ENCODE measurements around the gene FANCM.
"Not testable (repeated sequence)": the region's sequence is repeated elsewhere in the genome, so short reads cannot be mapped to it uniquely, and the experiment has no call there.

FANCM gene

DNA sequence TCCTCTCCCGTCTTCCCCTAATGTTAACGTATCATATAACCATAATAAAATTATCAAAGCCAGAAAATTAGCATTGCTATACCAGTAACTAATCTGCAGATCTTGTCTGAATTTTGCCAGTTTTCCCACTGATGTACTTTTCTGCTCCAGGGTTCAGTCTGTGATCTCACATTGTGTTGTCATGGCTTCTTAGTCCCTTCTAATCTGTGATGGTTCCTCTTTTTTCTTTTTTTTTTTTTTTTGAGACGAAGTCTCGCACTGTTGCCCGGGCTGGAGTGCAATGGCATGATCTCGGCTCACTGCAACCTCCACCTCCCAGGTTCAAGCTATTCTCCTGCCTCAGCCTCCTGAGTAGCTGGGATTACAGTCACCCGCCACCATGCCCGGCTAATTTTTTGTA is 6.4 kb downstream of the FANCM start:
- DNase-seq (ENCODE audit: low read depth in 3 of 3, low spot score in 1 of 3): not testable (repeated sequence)

DNA sequence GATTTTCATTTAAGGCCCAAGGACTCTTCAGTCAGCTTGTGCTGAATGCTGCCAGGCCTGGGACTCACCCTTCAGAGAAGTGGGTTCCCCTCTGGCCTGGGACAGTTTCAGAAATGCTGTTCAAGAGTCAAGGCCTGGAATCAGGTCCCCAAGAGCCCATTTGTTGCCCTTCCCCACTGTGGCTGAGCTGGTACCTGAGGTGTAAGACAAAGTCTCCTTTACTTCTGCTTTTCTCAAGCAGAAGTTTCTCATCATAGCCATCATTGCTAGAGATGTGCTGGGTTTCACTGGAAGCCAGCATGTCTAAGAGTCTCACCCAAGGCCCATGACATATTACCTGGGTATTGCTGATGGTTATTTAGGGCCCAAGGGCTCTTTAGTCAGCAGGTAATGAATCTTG is 8.9 kb downstream of the FANCM start:
- no peak for DNase-seq (ENCODE audit: low read depth in 3 of 3, low spot score in 1 of 3)

DNA sequence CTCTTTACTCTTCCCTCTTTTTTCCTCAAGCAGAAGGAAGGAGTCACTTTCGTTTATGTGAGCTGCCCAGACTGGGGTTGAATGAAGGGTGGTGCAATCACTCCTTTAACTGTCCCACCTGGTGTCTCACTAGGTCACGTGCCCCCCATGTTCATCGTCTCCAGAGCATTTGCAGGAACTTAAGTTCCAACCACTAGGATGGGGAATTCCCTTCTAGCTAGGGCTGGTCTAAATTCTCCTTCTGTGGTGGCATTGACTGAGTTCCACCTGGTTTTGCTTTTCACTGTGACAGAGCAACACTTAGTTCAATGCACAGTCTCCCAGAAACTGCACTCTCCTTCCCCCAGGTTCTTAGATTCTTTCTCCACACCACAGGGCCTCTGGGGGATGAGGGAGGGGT is 9.5 kb downstream of the FANCM start:
- no peak for DNase-seq (ENCODE audit: low read depth in 3 of 3, low spot score in 1 of 3)

DNA sequence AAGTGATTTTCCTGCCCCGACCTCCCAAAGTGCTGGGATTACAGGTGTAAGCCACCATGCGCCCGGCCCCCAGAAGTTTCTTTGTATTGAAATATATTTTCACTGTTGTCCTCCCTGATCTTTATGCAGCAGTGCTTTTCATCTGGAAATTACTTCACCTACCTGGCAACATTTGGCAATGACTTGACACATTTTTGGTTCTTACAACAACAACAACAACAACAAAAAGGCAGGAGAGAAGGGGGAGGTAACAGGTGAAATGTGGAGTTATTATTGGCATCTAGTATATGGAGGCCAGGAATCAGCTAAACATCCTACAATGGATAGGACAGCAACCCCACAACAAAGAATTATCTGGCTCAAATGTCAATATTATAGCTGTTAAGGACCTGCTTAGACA is 13.9 kb downstream of the FANCM start:
- DNase-seq (ENCODE audit: low read depth in 3 of 3, low spot score in 1 of 3): no peak

DNA sequence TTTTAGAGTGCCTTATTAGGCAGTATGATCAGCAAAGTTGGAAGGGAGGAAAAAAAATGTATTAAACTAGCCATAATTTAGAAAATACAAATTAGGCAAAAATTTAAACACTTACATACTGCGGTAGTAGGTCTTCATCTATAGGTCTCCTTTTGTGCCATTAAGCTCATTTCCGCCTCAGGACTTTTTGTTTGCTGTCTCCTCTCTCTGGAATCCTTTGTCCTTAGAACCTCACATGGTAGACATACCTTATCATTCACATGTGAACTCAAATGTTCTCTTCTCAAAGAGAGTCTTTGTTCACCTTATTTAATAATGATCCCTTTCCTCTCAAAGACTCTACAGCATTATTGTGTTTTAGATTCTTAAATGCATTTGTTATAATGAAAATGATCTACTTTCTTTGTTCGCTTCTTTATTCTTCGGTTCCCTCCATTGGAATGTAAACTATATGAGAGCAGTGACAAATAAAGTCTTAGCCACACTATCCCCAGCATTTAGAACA is 14.7 kb downstream of the FANCM start:
- DNase-seq (ENCODE audit: low read depth in 3 of 3, low spot score in 1 of 3): no peak

DNA sequence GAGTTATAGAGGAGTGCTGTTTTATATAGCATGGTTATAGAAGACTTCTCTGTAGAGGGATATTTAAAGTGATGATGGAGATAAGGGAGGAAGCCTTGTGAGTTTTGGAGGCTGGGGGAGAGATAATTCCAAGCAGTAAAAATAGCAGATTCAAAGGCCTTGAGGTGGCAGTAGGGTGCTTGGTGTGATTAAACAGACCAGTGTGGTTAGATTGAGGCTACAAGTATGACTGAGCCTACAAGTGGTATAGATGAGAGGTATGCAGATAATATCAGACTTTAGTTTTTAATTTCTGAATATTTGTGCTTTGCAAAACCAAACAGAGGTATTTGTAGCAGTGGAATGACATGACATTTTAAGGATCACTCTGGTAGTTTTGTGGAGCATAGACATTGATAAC is 20.3 kb downstream of the FANCM start:
- no peak for DNase-seq (ENCODE audit: low read depth in 3 of 3, low spot score in 1 of 3)

DNA sequence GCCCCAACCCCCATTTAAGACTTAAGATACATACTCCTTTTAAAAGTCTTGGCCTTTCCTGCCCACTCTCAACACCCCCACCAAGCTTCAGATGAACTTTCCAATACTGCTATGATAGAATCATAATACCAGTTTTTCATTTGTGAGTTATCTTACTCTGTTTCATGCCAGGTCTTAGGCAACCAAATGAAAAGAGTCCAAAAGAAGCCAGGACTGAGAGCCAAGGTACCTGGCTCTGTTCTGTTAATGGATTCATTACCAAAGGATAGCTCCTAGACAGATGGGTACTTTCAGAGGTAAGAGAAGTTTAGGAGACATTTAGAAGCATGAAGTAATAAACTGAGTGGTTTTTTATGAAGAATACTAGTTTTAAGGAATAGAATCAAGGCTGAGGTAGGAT is 34.2 kb downstream of the FANCM start:
- DNase-seq (ENCODE audit: low read depth in 3 of 3, low spot score in 1 of 3): no peak

DNA sequence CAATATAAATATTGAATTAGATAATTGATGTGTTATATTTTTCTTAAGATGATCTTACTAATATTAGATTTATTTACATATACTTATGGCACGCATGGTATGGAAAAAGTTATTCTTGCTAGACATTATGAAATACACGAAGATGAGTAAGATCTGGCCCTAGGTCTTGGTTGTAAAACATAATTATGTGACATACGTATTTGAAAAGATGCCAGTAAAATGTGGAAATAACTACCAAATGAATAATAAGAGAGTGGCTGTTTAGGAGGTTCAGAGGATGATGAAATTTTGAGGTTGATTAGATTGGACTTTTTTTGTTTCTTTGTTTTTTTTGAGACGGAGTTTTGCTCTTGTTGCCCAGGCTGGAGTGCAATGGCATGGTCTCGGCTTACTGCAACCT is 41.3 kb downstream of the FANCM start:
- no peak for DNase-seq (ENCODE audit: low read depth in 3 of 3, low spot score in 1 of 3)

DNA sequence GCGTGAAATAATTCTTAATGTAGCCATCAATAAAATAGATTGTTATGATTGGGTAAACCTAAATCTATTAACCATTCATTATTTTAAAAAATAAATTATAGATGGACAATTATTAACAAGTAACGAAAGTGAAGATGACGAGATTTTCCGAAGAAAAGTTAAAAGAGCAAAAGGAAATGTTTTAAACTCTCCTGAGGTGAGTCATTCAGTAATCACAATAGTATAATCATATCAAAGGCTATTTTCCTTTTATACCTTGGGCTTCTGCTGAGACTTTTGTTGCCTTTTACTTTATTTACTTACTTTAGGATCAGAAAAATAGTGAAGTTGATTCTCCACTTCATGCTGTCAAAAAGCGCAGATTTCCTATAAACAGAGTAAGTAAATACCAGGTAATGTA is 45.6 kb downstream of the FANCM start:
- DNase-seq (ENCODE audit: low read depth in 3 of 3, low spot score in 1 of 3): no peak

DNA sequence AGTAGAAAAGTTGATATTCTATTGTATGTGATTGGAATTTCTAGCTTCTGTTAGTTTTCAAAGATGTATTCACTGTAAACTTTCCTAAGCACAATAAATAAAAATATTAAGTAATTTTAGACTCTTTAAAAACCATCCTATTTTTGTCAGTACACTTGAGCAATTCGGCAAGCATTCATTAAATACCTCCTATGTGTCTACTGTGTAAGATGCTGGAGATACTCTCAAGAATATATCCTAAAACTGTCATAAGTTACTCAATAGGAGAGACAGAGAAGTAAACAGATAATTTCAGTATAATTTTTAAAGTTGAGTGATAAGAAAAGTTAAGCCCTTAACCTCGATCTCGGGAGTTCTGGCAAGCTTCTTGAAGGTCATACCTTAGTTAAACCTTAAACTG is 46.1 kb downstream of the FANCM start:
- DNase-seq (ENCODE audit: low read depth in 3 of 3, low spot score in 1 of 3): no peak

DNA sequence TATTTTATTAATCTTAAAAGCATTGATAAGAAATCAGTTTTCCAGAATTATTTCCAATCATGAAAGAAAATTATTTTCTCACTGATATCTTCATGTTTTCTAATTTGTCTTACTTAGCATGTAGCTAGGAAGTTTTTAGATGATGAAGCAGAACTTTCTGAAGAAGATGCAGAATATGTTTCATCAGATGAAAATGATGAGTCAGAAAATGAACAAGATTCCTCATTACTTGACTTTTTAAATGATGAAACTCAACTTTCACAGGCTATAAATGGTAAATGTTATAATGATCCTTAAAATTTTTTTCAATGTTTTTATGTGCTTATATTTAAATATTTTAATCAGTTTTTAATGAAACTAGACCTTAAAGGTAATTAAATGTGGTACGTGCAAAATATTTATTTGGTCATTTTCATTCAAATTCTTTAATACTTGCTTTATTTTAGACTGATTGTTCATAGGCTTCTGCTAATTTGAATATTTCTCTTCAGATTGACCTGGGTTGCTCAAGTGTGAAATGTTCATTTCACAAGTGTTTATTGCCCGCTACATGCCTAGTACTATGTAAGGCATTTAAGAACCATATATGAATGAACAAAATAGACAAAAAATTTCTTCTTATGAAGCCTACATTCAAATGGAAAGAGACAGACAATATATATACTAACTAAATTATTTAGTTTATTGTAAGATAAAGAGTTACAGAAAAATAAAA is 49.5 kb downstream of the FANCM start:
- no peak for DNase-seq (ENCODE audit: low read depth in 3 of 3, low spot score in 1 of 3)

DNA sequence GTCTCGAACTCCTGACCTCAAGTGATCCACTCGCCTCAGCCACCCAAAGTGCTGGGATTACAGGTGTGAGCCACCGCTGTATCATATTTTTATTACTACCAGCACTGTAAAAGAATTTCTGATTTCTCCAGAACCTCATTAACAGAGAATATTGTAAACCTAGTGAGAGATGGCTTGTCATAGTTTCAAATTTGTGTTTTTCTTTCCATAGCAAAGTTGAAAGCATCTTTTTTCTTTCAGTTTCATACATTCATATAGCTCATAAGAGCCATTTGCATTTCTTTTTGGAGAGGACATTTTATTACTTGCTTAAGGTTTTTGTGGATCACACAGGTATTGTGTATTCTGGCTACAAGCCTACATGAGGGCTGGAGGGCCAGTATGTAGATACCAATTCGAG is 59.2 kb downstream of the FANCM start:
- no peak for DNase-seq (ENCODE audit: low read depth in 3 of 3, low spot score in 1 of 3)

DNA sequence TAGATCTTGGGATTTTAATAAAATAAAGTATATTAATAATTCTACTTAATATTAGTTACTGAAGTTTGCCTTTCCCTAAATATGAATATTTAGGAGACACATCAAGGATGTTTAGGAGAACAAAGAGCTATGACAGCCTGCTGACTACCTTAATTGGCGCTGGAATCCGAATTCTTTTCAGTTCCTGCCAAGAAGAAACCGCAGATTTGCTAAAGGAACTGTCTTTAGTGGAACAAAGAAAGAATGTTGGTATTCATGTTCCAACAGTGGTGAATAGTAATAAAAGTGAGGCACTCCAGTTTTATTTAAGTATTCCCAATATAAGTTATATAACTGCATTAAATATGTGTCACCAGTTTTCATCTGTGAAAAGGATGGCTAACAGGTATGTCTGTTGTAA is 62.8 kb downstream of the FANCM start:
- no peak for DNase-seq (ENCODE audit: low read depth in 3 of 3, low spot score in 1 of 3)

DNA sequence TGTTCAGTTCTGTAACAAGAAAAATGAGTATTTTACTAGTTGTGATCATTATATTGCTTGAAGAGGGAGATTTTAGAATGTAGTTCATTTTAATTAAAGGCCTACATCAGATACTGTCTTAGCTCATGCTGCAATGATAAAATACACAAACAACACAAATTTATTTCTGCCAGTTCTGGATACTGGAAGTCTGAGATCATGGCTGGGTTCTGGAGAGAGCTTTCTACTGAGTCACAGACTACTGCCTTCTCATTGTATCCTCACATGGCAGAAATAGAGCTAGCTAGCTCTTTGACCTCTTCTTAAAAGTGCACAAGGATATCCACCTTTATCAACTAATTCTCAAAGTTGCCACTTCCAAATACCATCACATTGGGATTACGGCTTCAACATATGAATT is 63.5 kb downstream of the FANCM start:
- DNase-seq (ENCODE audit: low read depth in 3 of 3, low spot score in 1 of 3): no peak

DNA sequence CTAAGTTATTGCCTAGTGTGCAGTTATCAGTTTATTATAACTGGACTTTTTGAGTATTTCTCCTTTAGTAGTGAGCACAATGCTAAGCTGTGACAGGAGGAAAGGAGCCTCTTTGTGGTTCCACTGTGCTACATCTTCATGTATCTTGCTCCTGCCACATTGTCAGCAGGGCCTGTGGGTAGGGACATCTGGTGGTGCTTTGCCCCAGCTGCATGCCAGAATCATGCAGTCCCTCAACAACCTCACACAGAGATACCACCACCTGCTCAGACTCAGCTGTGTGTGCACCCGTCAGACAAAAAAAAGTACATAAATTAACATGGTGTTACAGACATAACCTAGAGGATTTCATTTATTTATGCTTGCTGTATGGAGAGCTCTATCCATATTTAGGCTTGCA is 66.2 kb downstream of the FANCM start:
- DNase-seq (ENCODE audit: low read depth in 3 of 3, low spot score in 1 of 3): no peak

DNA sequence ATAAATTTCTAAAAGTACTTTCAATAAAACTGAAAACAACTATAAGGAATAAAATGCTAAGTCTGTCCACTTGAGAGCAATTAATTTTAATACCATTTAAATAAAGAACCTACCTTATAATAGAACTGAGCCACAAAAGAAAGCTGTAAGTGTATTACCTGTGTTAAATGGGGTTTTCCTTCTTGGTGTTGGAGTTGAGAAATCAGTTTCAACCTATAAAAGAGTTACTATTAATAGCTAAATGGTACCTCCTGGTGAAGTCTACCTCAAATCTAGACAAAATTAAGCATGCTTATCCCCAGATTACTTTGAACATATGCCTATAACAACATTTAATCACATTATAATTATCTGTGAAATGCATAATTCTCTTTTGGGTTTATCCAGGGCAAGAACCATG is 68.5 kb downstream of the FANCM start:
- DNase-seq (ENCODE audit: low read depth in 3 of 3, low spot score in 1 of 3): no peak

DNA sequence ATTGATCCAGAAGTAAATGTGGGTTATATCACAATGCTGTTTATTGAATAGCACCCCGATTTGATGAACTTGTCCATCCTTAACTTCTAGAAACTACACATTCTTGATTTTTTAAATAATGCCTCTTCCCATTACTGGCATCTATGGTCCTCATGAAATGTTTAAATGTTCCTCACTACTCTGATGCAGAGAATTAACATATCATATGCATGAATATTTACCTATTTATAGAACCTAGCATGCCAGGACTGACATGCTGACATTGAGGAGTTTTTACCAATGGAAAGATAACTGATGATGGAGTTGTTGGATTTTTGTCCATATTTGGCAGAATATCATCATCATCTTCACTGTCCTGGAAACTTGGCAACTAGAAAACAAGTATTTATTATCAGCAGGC is 74.4 kb downstream of the FANCM start:
- DNase-seq (ENCODE audit: low read depth in 3 of 3, low spot score in 1 of 3): no peak

DNA sequence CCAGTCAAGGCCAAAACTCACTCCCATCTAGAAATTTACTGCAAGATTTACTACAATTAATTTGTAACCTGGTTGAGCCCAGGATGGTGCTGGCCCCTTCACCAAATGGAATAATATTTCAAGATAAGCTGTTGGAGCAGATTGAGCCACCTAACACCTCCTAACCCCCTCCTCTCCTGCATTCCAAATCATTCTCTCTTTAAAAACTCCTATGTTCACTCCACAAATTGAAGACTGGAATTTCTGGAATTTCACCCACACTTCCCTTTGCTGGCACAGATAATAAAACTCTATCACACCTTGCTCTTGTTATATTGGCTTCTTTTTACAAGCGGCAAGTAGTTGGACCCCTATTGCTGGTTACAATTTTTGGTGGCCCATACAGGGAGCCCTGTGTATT is 75.6 kb downstream of the FANCM start:
- no peak for DNase-seq (ENCODE audit: low read depth in 3 of 3, low spot score in 1 of 3)

DNA sequence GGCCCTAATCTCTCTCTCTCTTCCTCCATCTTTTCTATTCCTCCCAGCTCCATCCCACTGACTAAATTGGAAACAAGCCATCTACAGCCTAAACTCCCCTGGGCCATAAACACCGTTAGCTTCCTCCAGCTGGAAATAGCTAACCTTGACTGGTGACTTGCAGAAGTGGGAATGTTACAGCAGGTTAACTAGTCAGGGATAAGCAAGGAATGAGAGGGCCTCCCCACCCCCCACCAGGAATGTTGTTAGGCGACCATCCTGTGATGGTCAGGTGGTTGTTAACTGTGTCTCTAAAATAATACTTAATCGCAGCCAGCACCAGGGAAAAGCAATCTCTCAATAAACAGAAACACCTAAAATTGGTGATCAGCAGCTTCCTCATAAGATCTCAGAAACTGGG is 76.5 kb downstream of the FANCM start:
- DNase-seq (ENCODE audit: low read depth in 3 of 3, low spot score in 1 of 3): no peak

DNA sequence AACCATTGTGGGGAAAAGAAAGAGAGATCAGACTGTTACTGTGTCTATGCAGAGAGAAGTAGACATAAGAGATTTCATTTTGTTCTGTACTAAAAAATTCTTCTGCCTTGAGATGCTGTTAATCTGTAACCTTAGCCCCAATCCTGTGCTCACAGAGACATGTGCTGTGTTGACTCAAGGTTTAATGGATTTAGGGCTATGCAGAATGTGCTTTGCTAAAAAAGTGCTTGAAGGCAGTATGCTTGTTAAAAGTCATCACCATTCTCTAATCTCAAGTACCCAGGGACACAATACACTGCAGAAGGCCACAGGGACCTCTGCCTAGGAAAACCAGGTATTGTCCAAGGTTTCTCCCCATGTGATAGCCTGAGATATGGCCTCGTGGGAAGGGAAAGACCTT is 78.0 kb downstream of the FANCM start:
- not testable (repeated sequence) for DNase-seq (ENCODE audit: low read depth in 3 of 3, low spot score in 1 of 3)

DNA sequence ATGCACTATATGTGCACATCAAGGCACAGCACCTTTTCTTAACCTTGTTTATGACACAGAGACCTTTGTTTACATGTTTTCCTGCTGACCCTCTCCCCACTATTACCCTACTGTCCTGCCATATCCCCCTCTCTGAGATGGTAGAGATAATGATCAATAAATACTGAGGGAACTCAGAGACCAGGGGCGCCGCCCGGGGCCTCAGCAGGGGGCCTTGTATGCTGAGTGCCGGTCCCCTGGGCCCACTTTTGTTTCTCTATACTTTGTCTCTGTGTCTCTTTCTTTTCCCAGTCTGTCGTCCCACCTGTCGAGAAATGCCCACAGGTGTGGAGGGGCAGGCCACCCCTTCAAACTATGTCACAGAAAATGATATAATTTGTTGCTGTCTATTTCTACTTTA is 78.6 kb downstream of the FANCM start:
- DNase-seq (ENCODE audit: low read depth in 3 of 3, low spot score in 1 of 3): not testable (repeated sequence)

DNA sequence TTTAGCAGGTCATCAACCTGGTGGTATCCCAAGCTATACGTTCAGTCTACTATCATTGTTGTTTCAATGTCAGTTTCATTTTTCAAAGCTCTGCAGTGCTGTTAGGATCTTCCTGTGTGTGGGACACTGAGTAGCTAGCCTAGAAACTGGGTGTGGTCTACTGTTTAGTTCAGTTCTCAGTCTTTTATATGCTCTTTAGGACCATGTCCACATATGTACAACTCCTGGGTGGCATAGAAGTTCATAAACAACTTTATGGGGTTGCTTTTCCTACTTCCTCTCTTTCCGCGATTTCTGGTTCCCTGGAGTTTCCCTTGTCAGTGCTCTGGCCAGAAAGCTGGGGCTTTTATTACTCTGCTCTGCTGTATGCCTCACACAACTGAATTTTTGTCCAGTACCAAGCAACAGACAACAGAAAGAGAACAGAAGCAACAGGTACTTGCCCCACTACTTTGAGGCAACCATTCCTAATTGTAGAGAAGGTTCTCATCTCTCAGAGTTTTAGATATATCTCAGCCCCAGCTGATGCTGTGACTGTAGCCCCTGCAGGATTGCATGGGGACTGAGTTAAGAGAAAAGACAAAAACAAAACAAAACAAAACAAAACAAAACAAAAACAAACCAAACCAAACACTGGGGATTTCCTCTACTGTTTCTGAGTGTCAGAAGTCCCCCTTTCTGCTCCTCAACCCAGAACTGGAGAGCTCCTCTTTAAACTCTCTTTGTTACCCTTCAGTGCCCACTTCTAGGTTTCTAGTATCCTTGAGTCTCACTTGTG is 86.9 kb downstream of the FANCM start:
- no peak for DNase-seq (ENCODE audit: low read depth in 3 of 3, low spot score in 1 of 3)

DNA sequence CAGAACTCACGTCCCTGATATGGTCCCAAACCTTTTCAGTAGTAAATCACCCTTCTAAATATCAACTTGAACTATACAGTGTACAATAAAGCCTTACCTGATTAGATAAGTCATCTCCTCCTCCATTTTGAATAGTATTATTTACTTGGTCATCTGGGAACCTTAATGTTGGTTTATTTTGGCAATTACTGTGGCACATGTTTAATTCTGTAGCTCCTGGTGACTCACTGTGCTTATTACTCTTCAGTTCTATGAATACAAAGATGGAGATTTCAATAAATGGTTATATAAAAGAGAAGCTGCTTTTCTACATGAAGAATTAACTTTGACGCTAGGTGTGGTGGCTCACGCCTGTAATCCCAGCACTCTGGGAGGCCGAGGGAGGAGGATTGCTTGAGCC is 91.8 kb downstream of the FANCM start:
- DNase-seq (ENCODE audit: low read depth in 3 of 3, low spot score in 1 of 3): no peak

All from stimulated activated CD4-positive, alpha-beta T cell treated with anti-CD3 and anti-CD28 coated beads, TNF-alpha, amount 100 ng/mL, for 1 hour (primary cell).